ENCODE data around the gene ACER3.
"Not testable (repeated sequence)": the region's sequence is repeated elsewhere in the genome, so short reads cannot be mapped to it uniquely, and the experiment has no call there.

The ACER3 gene

GRCh38 chr11:76901144-76901543, 40.4 kb downstream of the ACER3 start:
- Histone ChIP-seq H2BK120ac (ENCODE audit: low read depth, low read length) (no peak overlapping the region), H3K4me1 (ENCODE audit: control insufficient read depth in 2 of 2, insufficient read depth in 1 of 2, low read depth in 1 of 2, low read length in 2 of 2) (no peaks in the 10 kb centered on the region), H2AK5ac (ENCODE audit: low read depth, low read length) (no peak overlapping the region), H2BK15ac (ENCODE audit: low read length) (no peak overlapping the region), H3K36me3 (replicated peaks in 1 of 2; ENCODE audit: control insufficient read depth in 2 of 2, insufficient read depth in 2 of 2, low read length in 2 of 2) (no peaks in the 10 kb centered on the region), H3K18ac (ENCODE audit: low read length) (no peak overlapping the region), H3K4ac (ENCODE audit: low read length) (no peak overlapping the region), H3K27me3 (ENCODE audit: control insufficient read depth in 3 of 3, insufficient read depth in 3 of 3, low read depth in 1 of 3, low read length in 3 of 3) (no peaks in the 10 kb centered on the region), H3K14ac (ENCODE audit: low read length) (no peak overlapping the region), H2AFZ (ENCODE audit: low read length) (no peak overlapping the region), H3K79me1 (ENCODE audit: low read depth, low read length) (peaks cover 1% of the 10 kb centered on the region), H2BK12ac (ENCODE audit: low read length) (no peak overlapping the region), H3K27ac (replicated peaks; ENCODE audit: low read length) (no peak overlapping the region), H4K8ac (ENCODE audit: low read depth, low read length) (no peak overlapping the region), H4K91ac (ENCODE audit: low read depth, low read length, poor library complexity) (no peak overlapping the region), H3K9ac (ENCODE audit: low read depth, low read length, poor library complexity) (no peak overlapping the region), H3K4me3 (ENCODE audit: low read length in 2 of 2) (no peak overlapping the region), H2BK5ac (ENCODE audit: low read length) (no peak overlapping the region), H3K4me2 (ENCODE audit: insufficient read depth, low read length, poor library complexity, severe bottlenecking) (no peak overlapping the region), H3K23ac (ENCODE audit: low read depth, low read length, poor library complexity) (no peak overlapping the region), H3K9me3 (replicated peaks in 1 of 2; ENCODE audit: control insufficient read depth in 2 of 2, insufficient read depth in 1 of 2, low read depth in 1 of 2, low read length in 2 of 2) (peaks cover 1 to 4% of the 10 kb centered on the region in 2 donors)
- no peak for DNase-seq (ENCODE audit: low spot score)
- no CpG with 5 or more reads among the region's 3 CpGs for WGBS, 2 donors (ENCODE audit: extremely low coverage in 2 of 2, insufficient read length in 2 of 2, insufficient replicate concordance in 1 of 2)

DNA sequence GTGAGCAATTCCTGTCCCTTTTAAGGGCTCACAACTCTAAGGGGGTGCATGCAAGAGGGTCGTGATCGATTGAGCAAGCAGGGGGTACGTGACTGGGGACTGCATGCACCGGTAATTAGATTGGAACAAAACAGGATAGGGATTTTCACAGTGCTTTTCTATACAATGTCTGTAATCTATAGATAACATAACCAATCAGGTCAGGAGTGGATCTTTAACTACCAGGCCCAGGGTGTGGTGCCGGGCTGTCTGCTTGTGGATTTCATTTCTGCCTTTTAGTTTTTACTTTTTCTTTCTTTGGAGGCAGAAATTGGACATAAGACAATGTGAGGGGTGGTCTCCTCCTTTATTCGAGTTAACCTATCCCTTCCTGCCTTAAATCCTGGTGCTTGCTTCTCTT, 40.9 kb downstream of the ACER3 start:
- not testable (repeated sequence) for H3K4me3 ChIP-seq (ENCODE audit: low read length in 2 of 2); H4K91ac ChIP-seq (ENCODE audit: low read depth, low read length, poor library complexity); H2BK15ac ChIP-seq (ENCODE audit: low read length); H3K4ac ChIP-seq (ENCODE audit: low read length); H3K14ac ChIP-seq (ENCODE audit: low read length); H2BK5ac ChIP-seq (ENCODE audit: low read length); H3K36me3 ChIP-seq (replicated peaks in 1 of 2; ENCODE audit: control insufficient read depth in 2 of 2, insufficient read depth in 2 of 2, low read length in 2 of 2); H2BK12ac ChIP-seq (ENCODE audit: low read length); H3K27me3 ChIP-seq (ENCODE audit: control insufficient read depth in 3 of 3, insufficient read depth in 3 of 3, low read depth in 1 of 3, low read length in 3 of 3); H3K9ac ChIP-seq (ENCODE audit: low read depth, low read length, poor library complexity); H4K8ac ChIP-seq (ENCODE audit: low read depth, low read length); H3K4me1 ChIP-seq (ENCODE audit: control insufficient read depth in 2 of 2, insufficient read depth in 1 of 2, low read depth in 1 of 2, low read length in 2 of 2); H3K18ac ChIP-seq (ENCODE audit: low read length); H3K27ac ChIP-seq (replicated peaks; ENCODE audit: low read length); DNase-seq (ENCODE audit: low spot score); H3K4me2 ChIP-seq (ENCODE audit: insufficient read depth, low read length, poor library complexity, severe bottlenecking); H3K79me1 ChIP-seq (ENCODE audit: low read depth, low read length); H3K9me3 ChIP-seq (replicated peaks in 1 of 2; ENCODE audit: control insufficient read depth in 2 of 2, insufficient read depth in 1 of 2, low read depth in 1 of 2, low read length in 2 of 2); H2AFZ ChIP-seq (ENCODE audit: low read length); H2BK120ac ChIP-seq (ENCODE audit: low read depth, low read length); H2AK5ac ChIP-seq (ENCODE audit: low read depth, low read length); H3K23ac ChIP-seq (ENCODE audit: low read depth, low read length, poor library complexity)
- WGBS, 2 donors (ENCODE audit: extremely low coverage in 2 of 2, insufficient read length in 2 of 2, insufficient replicate concordance in 1 of 2), result no CpG with 5 or more reads among the region's 6 CpGs

DNA sequence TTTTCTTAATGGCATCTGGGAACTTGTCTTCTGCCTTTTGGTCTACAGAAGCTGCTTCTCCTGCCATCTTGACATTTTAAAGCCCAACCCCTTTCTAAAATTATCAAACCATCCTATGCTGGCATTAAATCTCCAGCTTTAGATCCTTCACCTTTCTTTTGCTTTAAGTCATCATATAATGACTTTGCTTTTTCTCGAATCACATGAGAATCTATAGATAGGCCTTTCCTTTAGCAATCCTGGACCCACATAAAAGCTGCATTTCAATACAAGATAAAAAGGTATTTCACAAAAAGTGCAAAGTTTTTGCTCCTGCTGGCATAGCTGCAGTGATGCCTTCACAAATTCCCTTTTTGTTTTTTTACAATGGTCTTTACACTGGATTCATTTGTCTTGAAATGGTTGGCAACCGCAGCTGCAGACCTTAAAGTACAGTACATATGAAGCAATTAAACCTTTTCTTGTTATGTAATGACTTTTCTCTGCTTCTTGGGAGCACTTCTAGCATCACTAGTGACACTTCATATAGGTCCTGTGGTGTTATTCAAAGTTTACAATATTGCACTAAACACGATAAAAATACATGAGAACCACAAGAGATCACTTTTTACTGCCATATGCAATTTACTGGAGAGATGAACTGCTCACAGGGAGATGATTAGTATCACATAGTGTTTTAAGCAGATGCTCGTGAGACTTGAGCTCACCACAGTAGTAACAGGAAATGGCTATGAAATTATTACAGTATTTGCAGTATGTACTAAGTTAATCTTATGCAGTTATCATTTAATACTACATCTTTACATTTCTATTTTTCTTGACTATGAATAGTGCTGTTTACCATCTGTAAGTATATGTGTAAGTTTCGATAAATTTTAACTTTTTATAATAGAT, 41.6 kb downstream of the ACER3 start:
- no peak for DNase-seq (ENCODE audit: low spot score)

DNA sequence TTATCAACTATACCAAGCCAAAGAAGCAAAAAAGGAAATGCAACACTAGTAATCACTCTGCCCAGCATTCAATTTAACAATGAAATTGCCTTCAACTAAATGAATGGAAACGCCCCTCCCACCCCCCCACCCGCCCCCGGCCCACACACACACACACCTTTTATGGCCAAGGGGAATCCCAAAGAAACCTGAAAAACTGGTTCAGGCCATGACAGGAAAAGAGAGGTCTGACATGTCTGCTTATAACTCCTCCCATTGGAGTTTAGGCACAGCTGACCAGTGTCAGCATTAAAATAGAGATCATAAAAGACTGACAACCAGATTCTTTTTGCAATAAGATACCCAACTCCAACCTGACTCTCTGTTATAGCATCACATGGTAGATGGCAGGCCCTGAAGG, 42.6 kb downstream of the ACER3 start:
- H3K4me2 ChIP-seq (ENCODE audit: insufficient read depth, low read length, poor library complexity, severe bottlenecking), result no peak overlapping the region
- no peak overlapping the region for H4K8ac ChIP-seq (ENCODE audit: low read depth, low read length)
- H2AK5ac ChIP-seq (ENCODE audit: low read depth, low read length), result no peak overlapping the region
- no peak overlapping the region for H3K18ac ChIP-seq (ENCODE audit: low read length)
- no peak overlapping the region for H2BK15ac ChIP-seq (ENCODE audit: low read length)
- no peak overlapping the region for H3K4ac ChIP-seq (ENCODE audit: low read length)
- peaks cover 4 to 5% of the 10 kb centered on the region in 2 donors for H3K9me3 ChIP-seq (replicated peaks in 1 of 2; ENCODE audit: control insufficient read depth in 2 of 2, insufficient read depth in 1 of 2, low read depth in 1 of 2, low read length in 2 of 2)
- no peak overlapping the region for H2AFZ ChIP-seq (ENCODE audit: low read length)
- H3K36me3 ChIP-seq (replicated peaks in 1 of 2; ENCODE audit: control insufficient read depth in 2 of 2, insufficient read depth in 2 of 2, low read length in 2 of 2), result no peaks in the 10 kb centered on the region
- no peak overlapping the region for H4K91ac ChIP-seq (ENCODE audit: low read depth, low read length, poor library complexity)
- H3K4me3 ChIP-seq (ENCODE audit: low read length in 2 of 2), result no peak overlapping the region
- H3K14ac ChIP-seq (ENCODE audit: low read length), result no peak overlapping the region
- no peak for DNase-seq (ENCODE audit: low spot score)
- no CpG with 5 or more reads among the region's 3 CpGs for WGBS, 2 donors (ENCODE audit: extremely low coverage in 2 of 2, insufficient read length in 2 of 2, insufficient replicate concordance in 1 of 2)
- no peaks in the 10 kb centered on the region for H3K4me1 ChIP-seq (ENCODE audit: control insufficient read depth in 2 of 2, insufficient read depth in 1 of 2, low read depth in 1 of 2, low read length in 2 of 2)
- no peaks in the 10 kb centered on the region for H3K79me1 ChIP-seq (ENCODE audit: low read depth, low read length)
- no peak overlapping the region for H2BK5ac ChIP-seq (ENCODE audit: low read length)
- no peak overlapping the region for H3K27ac ChIP-seq (replicated peaks; ENCODE audit: low read length)
- H3K23ac ChIP-seq (ENCODE audit: low read depth, low read length, poor library complexity), result no peak overlapping the region
- H2BK12ac ChIP-seq (ENCODE audit: low read length), result no peak overlapping the region
- no peaks in the 10 kb centered on the region for H3K27me3 ChIP-seq (ENCODE audit: control insufficient read depth in 3 of 3, insufficient read depth in 3 of 3, low read depth in 1 of 3, low read length in 3 of 3)
- H2BK120ac ChIP-seq (ENCODE audit: low read depth, low read length), result no peak overlapping the region
- no peak overlapping the region for H3K9ac ChIP-seq (ENCODE audit: low read depth, low read length, poor library complexity)

More for the DNA sequence above, 41.6 kb downstream of the ACER3 start:
- no CpG with 5 or more reads among the region's 5 CpGs for WGBS, 2 donors (ENCODE audit: extremely low coverage in 2 of 2, insufficient read length in 2 of 2, insufficient replicate concordance in 1 of 2)
- Histone ChIP-seq H3K4ac (ENCODE audit: low read length) (no peak overlapping the region), H3K9me3 (replicated peaks in 1 of 2; ENCODE audit: control insufficient read depth in 2 of 2, insufficient read depth in 1 of 2, low read depth in 1 of 2, low read length in 2 of 2) (peaks cover 4 to 5% of the 10 kb centered on the region in 2 donors), H2BK12ac (ENCODE audit: low read length) (no peak overlapping the region), H3K18ac (ENCODE audit: low read length) (no peak overlapping the region), H4K8ac (ENCODE audit: low read depth, low read length) (no peak overlapping the region), H3K36me3 (replicated peaks in 1 of 2; ENCODE audit: control insufficient read depth in 2 of 2, insufficient read depth in 2 of 2, low read length in 2 of 2) (no peaks in the 10 kb centered on the region), H3K9ac (ENCODE audit: low read depth, low read length, poor library complexity) (no peak overlapping the region), H3K4me3 (ENCODE audit: low read length in 2 of 2) (no peak overlapping the region), H3K79me1 (ENCODE audit: low read depth, low read length) (no peaks in the 10 kb centered on the region), H3K4me1 (ENCODE audit: control insufficient read depth in 2 of 2, insufficient read depth in 1 of 2, low read depth in 1 of 2, low read length in 2 of 2) (no peaks in the 10 kb centered on the region), H3K14ac (ENCODE audit: low read length) (no peak overlapping the region), H3K27ac (replicated peaks; ENCODE audit: low read length) (no peak overlapping the region), H2AFZ (ENCODE audit: low read length) (no peak overlapping the region), H2BK15ac (ENCODE audit: low read length) (no peak overlapping the region), H3K27me3 (ENCODE audit: control insufficient read depth in 3 of 3, insufficient read depth in 3 of 3, low read depth in 1 of 3, low read length in 3 of 3) (no peaks in the 10 kb centered on the region), H2BK5ac (ENCODE audit: low read length) (no peak overlapping the region), H4K91ac (ENCODE audit: low read depth, low read length, poor library complexity) (no peak overlapping the region), H2AK5ac (ENCODE audit: low read depth, low read length) (no peak overlapping the region), H3K4me2 (ENCODE audit: insufficient read depth, low read length, poor library complexity, severe bottlenecking) (no peak overlapping the region), H2BK120ac (ENCODE audit: low read depth, low read length) (no peak overlapping the region), H3K23ac (ENCODE audit: low read depth, low read length, poor library complexity) (no peak overlapping the region)
